Measurements from ENCODE around the gene PAIP2.
"Not testable (repeated sequence)": the region's sequence is repeated elsewhere in the genome, so short reads cannot be mapped to it uniquely, and the experiment has no call there.

GRCh38 chr5:139355900-139356299 lies 14.2 kb downstream of the PAIP2 start:
- TF ChIP-seq CTCF, POLR2A (IDR thresholded peaks at IDR 0.05): not testable (repeated sequence)

Measured in prostate gland (tissue), 2 donors.